GM18907 (cell line): Measurements from ENCODE around the gene SLC12A4.
"Not testable (repeated sequence)": the region's sequence is repeated elsewhere in the genome, so short reads cannot be mapped to it uniquely, and the experiment has no call there.

ENCODE experiments used
- ATAC-seq: cut with Tn5 transposase; IDR thresholded peaks from one replicate; pipeline ENCODE4 v1.9.1; 2021; ENCODE audit warnings: mild to moderate bottlenecking, moderate library complexity; ENCODE audit not compliant: unreplicated experiment

The SLC12A4 gene

GRCh38 chr16:67928561-67929364 is 39.7 kb downstream of the SLC12A4 start:
- ATAC-seq, result no peak

GRCh38 chr16:67928147-67928546 is 40.3 kb downstream of the SLC12A4 start:
- no peak for ATAC-seq

GRCh38 chr16:67927131-67927941 is 41.1 kb downstream of the SLC12A4 start:
- no peak for ATAC-seq

GRCh38 chr16:67926181-67926750 is 42.2 kb downstream of the SLC12A4 start:
- no peak for ATAC-seq

- no peak for ATAC-seq
Measured at GRCh38 chr16:67924140-67924906, 44.1 kb downstream of the SLC12A4 start.

GRCh38 chr16:67923414-67924116 is 44.9 kb downstream of the SLC12A4 start:
- ATAC-seq, result no peak

- ATAC-seq, result no peak
Measured at GRCh38 chr16:67922740-67923139, 45.7 kb downstream of the SLC12A4 start.

- no peak for ATAC-seq
Measured at GRCh38 chr16:67922221-67922620, 46.2 kb downstream of the SLC12A4 start.

- ATAC-seq, result no peak
Measured at GRCh38 chr16:67919622-67920221, 48.7 kb downstream of the SLC12A4 start.

GRCh38 chr16:67917852-67918236 is 50.6 kb downstream of the SLC12A4 start:
- ATAC-seq, result no peak

- ATAC-seq, result no peak
Measured at GRCh38 chr16:67917140-67917851, 51.1 kb downstream of the SLC12A4 start.

- ATAC-seq, result no peak
Measured at GRCh38 chr16:67915831-67916723, 52.4 kb downstream of the SLC12A4 start.

GRCh38 chr16:67915496-67915769 is 53.0 kb downstream of the SLC12A4 start:
- not testable (repeated sequence) for ATAC-seq

- no peak for ATAC-seq
Measured at GRCh38 chr16:67914758-67915495, 53.5 kb downstream of the SLC12A4 start.

GRCh38 chr16:67910158-67910557 is 58.3 kb downstream of the SLC12A4 start:
- no peak for ATAC-seq

GRCh38 chr16:67909056-67909742 is 59.2 kb downstream of the SLC12A4 start:
- no peak for ATAC-seq
